GM12878 (cell line): Measurements from ENCODE around the gene MYO1E.

Experiments
- CHD2 ChIP-seq: IDR thresholded peaks from 2 replicates; pipeline ENCODE4 v1.6.1; 2011; ENCODE audit warnings: low read depth, low read length, improper control_type of control experiment, borderline replicate concordance
- CREB1 ChIP-seq: IDR thresholded peaks from 2 replicates; pipeline ENCODE4 v1.6.1; 2012; ENCODE audit warnings: low read depth, mild to moderate bottlenecking, inconsistent platforms
- REST ChIP-seq: IDR thresholded peaks from 2 replicates; pipeline ENCODE4 v1.6.1; 2012; ENCODE audit warnings: mild to moderate bottlenecking, low read depth, low read length
- SRF ChIP-seq, 2 experiments: IDR thresholded peaks; 2 replicates each; pipeline ENCODE4 v1.6.1; 2011; ENCODE audit warnings: low read depth in 2 of 2, low read length in 2 of 2, mild to moderate bottlenecking in 1 of 2, moderate library complexity in 1 of 2
- ZBTB11 ChIP-seq: fragments of 450-650 bp; formaldehyde crosslinking; IDR thresholded peaks from 2 replicates; pipeline ENCODE4 v1.5.0; 2022; ENCODE audit warnings: mild to moderate bottlenecking, missing genetic modification characterization
- TF ChIP-seq, protein P1 (sequence below), 3 experiments: IDR thresholded peaks in 2 of 3; conservative IDR thresholded peaks in 1 of 3; 2 replicates each; pipeline ENCODE4 v1.5.1; 2011; ENCODE audit warnings: low read depth in 3 of 3, low read length in 3 of 3, mild to moderate bottlenecking in 3 of 3, control low read depth in 2 of 3, moderate library complexity in 2 of 3, inconsistent platforms in 1 of 3, mixed read lengths in 1 of 3; ENCODE audit not compliant: control insufficient read depth in 2 of 3, insufficient read depth in 1 of 3; ENCODE audit errors: extremely low read depth in 1 of 3
- TF ChIP-seq, protein P2 (sequence below): IDR thresholded peaks from 2 replicates; pipeline ENCODE4 v1.6.1; 2012; ENCODE audit warnings: low read depth, low read length, improper control_type of control experiment

GRCh38 chr15:59217876-59218498 is 154.7 kb downstream of the MYO1E start:
- TF ChIP-seq SRF (IDR thresholded peaks at IDR 0.05; ENCODE audit: low read depth in 2 of 2, low read length in 2 of 2) (no peak), CHD2 (no peak), CREB1 (no peak), ZBTB11 (CRISPR knock-in tag) (no peak), REST (no peak)
- TF ChIP-seq, protein P1, sequence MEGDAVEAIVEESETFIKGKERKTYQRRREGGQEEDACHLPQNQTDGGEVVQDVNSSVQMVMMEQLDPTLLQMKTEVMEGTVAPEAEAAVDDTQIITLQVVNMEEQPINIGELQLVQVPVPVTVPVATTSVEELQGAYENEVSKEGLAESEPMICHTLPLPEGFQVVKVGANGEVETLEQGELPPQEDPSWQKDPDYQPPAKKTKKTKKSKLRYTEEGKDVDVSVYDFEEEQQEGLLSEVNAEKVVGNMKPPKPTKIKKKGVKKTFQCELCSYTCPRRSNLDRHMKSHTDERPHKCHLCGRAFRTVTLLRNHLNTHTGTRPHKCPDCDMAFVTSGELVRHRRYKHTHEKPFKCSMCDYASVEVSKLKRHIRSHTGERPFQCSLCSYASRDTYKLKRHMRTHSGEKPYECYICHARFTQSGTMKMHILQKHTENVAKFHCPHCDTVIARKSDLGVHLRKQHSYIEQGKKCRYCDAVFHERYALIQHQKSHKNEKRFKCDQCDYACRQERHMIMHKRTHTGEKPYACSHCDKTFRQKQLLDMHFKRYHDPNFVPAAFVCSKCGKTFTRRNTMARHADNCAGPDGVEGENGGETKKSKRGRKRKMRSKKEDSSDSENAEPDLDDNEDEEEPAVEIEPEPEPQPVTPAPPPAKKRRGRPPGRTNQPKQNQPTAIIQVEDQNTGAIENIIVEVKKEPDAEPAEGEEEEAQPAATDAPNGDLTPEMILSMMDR (IDR thresholded peaks at IDR 0.05 in 2 of 3, conservative IDR thresholded peaks at IDR 0.05 in 1 of 3; ENCODE audit: control insufficient read depth in 2 of 3, extremely low read depth in 1 of 3, insufficient read depth in 1 of 3, low read depth in 3 of 3, low read length in 3 of 3), result no peak
- TF ChIP-seq, protein P2, sequence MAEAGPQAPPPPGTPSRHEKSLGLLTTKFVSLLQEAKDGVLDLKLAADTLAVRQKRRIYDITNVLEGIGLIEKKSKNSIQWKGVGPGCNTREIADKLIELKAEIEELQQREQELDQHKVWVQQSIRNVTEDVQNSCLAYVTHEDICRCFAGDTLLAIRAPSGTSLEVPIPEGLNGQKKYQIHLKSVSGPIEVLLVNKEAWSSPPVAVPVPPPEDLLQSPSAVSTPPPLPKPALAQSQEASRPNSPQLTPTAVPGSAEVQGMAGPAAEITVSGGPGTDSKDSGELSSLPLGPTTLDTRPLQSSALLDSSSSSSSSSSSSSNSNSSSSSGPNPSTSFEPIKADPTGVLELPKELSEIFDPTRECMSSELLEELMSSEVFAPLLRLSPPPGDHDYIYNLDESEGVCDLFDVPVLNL, result no peak
